RWPE1 (cell line): ENCODE measurements around the gene PSMD13.
"Not testable (repeated sequence)": the region's sequence is repeated elsewhere in the genome, so short reads cannot be mapped to it uniquely, and the experiment has no call there.

Experiments
- CTCF ChIA-PET: fragments of 350-600 bp; sonication (Branson Sonifier 250); formaldehyde crosslinking; extraction: SDS; loops from one replicate; lab custom pipeline; 2021; lab: Yijun Ruan, JAX
- POLR2A ChIA-PET: fragments of 400-600 bp; formaldehyde crosslinking; extraction: SDS; loops from one replicate; lab custom pipeline; 2020; ENCODE audit warnings: antibody characterized with exemption; ENCODE audit not compliant: low non-redundant PET; lab: Yijun Ruan, JAX
- DNase-seq: peaks from one replicate; pipeline ENCODE4 v3.0.0; 2012; ENCODE audit warnings: low spot score
- H3K27ac ChIP-seq: fragments of 450-650 bp; 2 replicates; pipeline ENCODE4 v1.5.1; 2017
- TF ChIP-seq, protein P1 (sequence below): fragments of 450-650 bp; conservative IDR thresholded peaks from 2 replicates; pipeline ENCODE4 v1.5.1; 2017; ENCODE audit warnings: low read depth, mild to moderate bottlenecking

PSMD13 gene

DNA sequence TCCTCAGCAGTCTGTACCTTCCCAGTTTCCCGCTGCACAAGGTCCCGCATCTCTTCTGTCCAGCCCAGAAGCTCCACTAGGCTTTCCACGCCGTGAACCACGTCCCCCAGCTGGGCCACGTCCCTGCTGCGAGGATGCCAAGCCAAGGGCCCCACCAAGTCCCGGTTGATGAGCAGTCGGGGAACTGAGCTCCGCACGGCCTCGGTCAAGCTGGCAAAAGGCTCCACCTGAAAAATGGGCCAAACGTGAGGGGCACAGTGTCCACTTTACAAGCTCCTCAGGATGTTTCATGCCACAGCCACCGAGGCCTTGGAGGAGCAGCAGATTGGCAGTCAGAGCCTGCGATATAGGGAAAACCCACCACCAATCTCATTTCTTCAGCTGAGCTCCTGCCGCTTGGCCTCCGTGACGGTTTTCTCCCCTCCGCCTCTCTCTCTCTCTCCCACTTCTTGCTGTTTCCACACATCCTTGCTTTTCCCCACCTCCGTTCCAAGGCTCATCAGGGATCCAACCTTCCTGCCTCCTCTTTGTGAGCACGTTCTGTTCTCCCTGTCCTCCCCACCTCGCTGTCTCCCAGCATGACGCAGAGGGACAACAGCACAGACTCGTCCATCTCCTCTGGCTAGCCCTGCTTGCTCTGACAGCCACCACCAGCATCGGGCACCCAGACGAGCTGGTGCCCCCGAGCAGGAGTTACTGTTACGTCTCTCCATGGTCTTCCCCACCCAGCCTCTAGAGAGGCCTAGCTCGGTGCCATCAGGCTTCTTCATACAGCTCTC is 17.8 kb upstream of the PSMD13 start:
- CTCF ChIA-PET, result no interaction called here
- no peak for DNase-seq
- TF ChIP-seq, protein P1, sequence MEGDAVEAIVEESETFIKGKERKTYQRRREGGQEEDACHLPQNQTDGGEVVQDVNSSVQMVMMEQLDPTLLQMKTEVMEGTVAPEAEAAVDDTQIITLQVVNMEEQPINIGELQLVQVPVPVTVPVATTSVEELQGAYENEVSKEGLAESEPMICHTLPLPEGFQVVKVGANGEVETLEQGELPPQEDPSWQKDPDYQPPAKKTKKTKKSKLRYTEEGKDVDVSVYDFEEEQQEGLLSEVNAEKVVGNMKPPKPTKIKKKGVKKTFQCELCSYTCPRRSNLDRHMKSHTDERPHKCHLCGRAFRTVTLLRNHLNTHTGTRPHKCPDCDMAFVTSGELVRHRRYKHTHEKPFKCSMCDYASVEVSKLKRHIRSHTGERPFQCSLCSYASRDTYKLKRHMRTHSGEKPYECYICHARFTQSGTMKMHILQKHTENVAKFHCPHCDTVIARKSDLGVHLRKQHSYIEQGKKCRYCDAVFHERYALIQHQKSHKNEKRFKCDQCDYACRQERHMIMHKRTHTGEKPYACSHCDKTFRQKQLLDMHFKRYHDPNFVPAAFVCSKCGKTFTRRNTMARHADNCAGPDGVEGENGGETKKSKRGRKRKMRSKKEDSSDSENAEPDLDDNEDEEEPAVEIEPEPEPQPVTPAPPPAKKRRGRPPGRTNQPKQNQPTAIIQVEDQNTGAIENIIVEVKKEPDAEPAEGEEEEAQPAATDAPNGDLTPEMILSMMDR, result no peak
- H3K27ac ChIP-seq, result no peak overlapping the region
- POLR2A ChIA-PET, result no interaction called here

GRCh38 chr11:220641-221215 is 16.0 kb upstream of the PSMD13 start:
- CTCF ChIA-PET, POLR2A ChIA-PET, DNase-seq, H3K27ac ChIP-seq: not testable (repeated sequence)

GRCh38 chr11:221539-221938 is 15.2 kb upstream of the PSMD13 start:
- TF ChIP-seq, protein P1, result no peak
- POLR2A ChIA-PET, result interaction anchor here (0.6 kb wide), 1 partner anchor 261 kb away, joined by 11 read pairs; no protein-coding TSS in a partner anchor
- no peak for DNase-seq
- H3K27ac ChIP-seq, result no peak overlapping the region
- CTCF ChIA-PET, result interaction anchor here (0.6 kb wide), 1 partner anchor 289 kb away, joined by 4 read pairs; no protein-coding TSS in a partner anchor

DNA sequence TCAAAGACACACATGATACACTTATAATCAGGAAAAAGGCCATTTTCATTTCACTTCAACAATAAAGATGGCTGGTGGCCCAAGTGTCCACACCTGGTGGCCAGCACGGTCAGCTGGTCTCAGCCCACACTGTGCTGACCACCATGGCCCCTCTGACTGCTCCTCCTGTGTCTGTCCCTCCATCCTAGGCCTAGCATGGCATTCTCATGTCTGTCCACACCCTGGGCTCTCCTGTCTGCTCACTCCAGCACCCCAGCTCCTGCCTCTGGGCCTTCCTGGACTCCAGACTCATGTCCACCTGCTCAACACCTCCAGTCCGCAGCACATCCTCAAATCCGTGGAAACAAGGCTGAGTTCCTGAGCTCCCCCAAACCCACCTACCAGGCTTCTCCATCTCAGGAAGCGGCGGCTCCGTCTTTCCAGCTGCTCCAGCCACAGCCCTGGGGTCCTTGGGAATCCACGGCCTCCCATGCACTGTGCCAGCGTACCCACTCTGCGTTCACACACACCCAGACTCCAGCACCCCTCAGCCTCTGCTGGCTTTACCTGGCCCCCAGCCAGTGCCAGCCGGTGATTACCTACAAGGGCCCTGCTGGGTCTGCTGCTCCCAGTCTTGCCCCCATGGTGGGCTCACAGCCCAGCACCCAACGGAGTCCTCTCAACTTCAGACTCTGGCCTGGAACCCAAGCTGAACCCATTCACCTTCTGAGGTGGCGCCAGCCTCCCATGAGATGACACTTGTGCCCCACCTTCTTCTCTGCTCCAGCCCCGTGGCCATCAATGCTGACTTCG is 14.6 kb upstream of the PSMD13 start:
- POLR2A ChIA-PET, result interaction anchor here (0.6 kb wide), 1 partner anchor 260 kb away, joined by 11 read pairs; no protein-coding TSS in a partner anchor
- TF ChIP-seq, protein P1, result no peak
- CTCF ChIA-PET, result interaction anchor here (0.6 kb wide), 1 partner anchor 288 kb away, joined by 4 read pairs; no protein-coding TSS in a partner anchor
- DNase-seq, result no peak
- H3K27ac ChIP-seq, result peak overlapping the region; percentile 72

- ChIA-PET POLR2A (no interaction called here), CTCF (interaction anchor here (0.6 to 1.1 kb wide), 2 partner anchors 117 to 228 kb away, joined by 3 read pairs; no protein-coding TSS in a partner anchor)
- no peak for DNase-seq
- TF ChIP-seq, protein P1, result no peak
- peak overlapping the region; percentile 72 for H3K27ac ChIP-seq
These were observed 13.6 kb upstream of the PSMD13 start for GRCh38 chr11:223026-223789.

DNA sequence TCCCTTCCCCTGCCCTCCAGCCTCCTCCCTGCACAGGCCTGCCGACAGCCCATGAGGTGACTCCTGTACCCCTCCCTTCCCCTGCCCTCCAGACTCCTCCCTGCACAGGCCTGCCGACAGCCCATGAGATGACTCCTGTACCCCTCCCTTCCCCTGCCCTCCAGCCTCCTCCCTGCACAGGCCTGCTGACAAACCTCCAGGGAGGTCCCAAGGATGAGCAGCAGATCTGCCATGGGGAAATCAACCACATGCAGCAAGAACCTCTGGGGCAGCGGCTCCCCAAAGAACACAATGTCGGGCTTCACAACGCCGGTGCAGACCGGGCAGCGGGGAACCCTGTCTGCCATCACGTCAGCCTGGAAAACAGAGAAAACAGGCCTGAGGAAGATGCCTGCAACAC is 12.9 kb upstream of the PSMD13 start:
- H3K27ac ChIP-seq, result peak overlapping the region; percentile 72
- TF ChIP-seq, protein P1, result no peak
- ChIA-PET POLR2A (no interaction called here), CTCF (interaction anchor here (1.1 kb wide), 1 partner anchor 227 kb away, joined by 3 read pairs; no protein-coding TSS in a partner anchor)
- DNase-seq, result no peak
